ENCODE measurements around the gene TMEM147. TPM values are rescaled to one million over a fixed set of nuclear protein-coding genes. Genes with fewer than 3 reads are reported as not detected.

The TMEM147 gene
- total and polyA plus RNA-seq, 2 donors (not counting 3 experiments of a cell fraction or from before 2014, with no cell fraction given) = 75.8 to 214 TPM

- intact Hi-C loops (cut with micrococcal nuclease) = no loop called here
- POLR2A ChIA-PET = no interaction called here
- no peak for FAIRE-seq
Measured at GRCh38 chr19:35595928-35596327, 50.5 kb downstream of the TMEM147 start.

More at GRCh38 chr19:35595928-35596327, 50.5 kb downstream of the TMEM147 start:
- H4K20me1 ChIP-seq (replicated peaks; ENCODE audit: control insufficient read depth, extremely low read depth, insufficient read depth, low read length) = no peaks in the 10 kb centered on the region
- no peak for TF ChIP-seq GATA2 (IDR thresholded peaks at IDR 0.05; ENCODE audit: insufficient read depth, insufficient read length, low read depth, low read length)
- TF ChIP-seq CTCF (IDR thresholded peaks at IDR 0.05; ENCODE audit: extremely low read depth in 1 of 2, insufficient read depth in 1 of 2, low read depth in 1 of 2, low read length in 2 of 2) = no peak
- no peak for TF ChIP-seq POLR2AphosphoS5 (IDR thresholded peaks at IDR 0.05; ENCODE audit: insufficient read depth, low read depth, low read length)
- no peak for TF ChIP-seq JUN (IDR thresholded peaks at IDR 0.05; ENCODE audit: borderline replicate concordance, insufficient read depth, insufficient read length, low read depth)
- no peak for TF ChIP-seq EZH2 (IDR thresholded peaks at IDR 0.05; ENCODE audit: borderline replicate concordance, low read depth, low read length, severe bottlenecking)
- TF ChIP-seq POLR2A (IDR thresholded peaks at IDR 0.05; ENCODE audit: low read depth, low read length) = no peak
- TF ChIP-seq FOS (IDR thresholded peaks at IDR 0.05; ENCODE audit: borderline replicate concordance, insufficient read depth, low read length) = no peak
- TF ChIP-seq MAX (IDR thresholded peaks at IDR 0.05; ENCODE audit: insufficient read depth, insufficient read length) = no peak
- TF ChIP-seq MYC (IDR thresholded peaks at IDR 0.05; ENCODE audit: low read depth, low read length) = no peak
- no TSS peak for BruUV-seq (replicated peaks)
- H3K27me3 ChIP-seq (ENCODE audit: control insufficient read depth in 2 of 2, insufficient read depth in 2 of 2, low read length in 2 of 2) = no peaks in the 10 kb centered on the region
- dilution Hi-C loops (cut with MboI; ENCODE audit: extremely low pct_ligation_motif_present, low sequenced_read_pairs) = no loop called here
- no peak for DNase-seq (ENCODE audit: low read depth, low spot score)
- H2AFZ ChIP-seq (ENCODE audit: low read depth, low read length) = no peak overlapping the region
- H3K9me1 ChIP-seq (replicated peaks; ENCODE audit: control insufficient read depth, extremely low read depth, insufficient read depth, low read length) = no peaks in the 10 kb centered on the region
- no peak overlapping the region for H3K27ac ChIP-seq (ENCODE audit: insufficient read depth, low read depth, low read length)
- no peaks in the 10 kb centered on the region for H3K4me1 ChIP-seq (ENCODE audit: control insufficient read depth, extremely low read depth, insufficient read depth, low read length)
- CTCF ChIA-PET = no interaction called here
- H3K79me2 ChIP-seq (ENCODE audit: control insufficient read depth, insufficient read depth, low read length) = no peaks in the 10 kb centered on the region
- H3K36me3 ChIP-seq (ENCODE audit: control insufficient read depth in 2 of 2, extremely low read depth in 1 of 2, insufficient read depth in 2 of 2, low read length in 2 of 2) = no peaks in the 10 kb centered on the region
- H3K9ac ChIP-seq (replicated peaks; ENCODE audit: extremely low read depth, insufficient read depth, low read length) = no peak overlapping the region
- no peak overlapping the region for H3K4me3 ChIP-seq (replicated peaks in 1 of 3; ENCODE audit: insufficient read depth in 1 of 3, low read depth in 1 of 3, low read length in 3 of 3)
- H3K9me3 ChIP-seq (replicated peaks; ENCODE audit: control insufficient read depth, insufficient read depth, low read length) = no peaks in the 10 kb centered on the region
- H3K4me2 ChIP-seq (ENCODE audit: insufficient read depth, low read length) = no peak overlapping the region
